ENCODE results near the gene EFNA4. TPM values are rescaled to one million over a fixed set of nuclear protein-coding genes. Genes with fewer than 3 reads are reported as not detected.

Gene EFNA4
- total and polyA plus RNA-seq, 2 of the 4 experiments (the other 2 are of a cell fraction), result 3.8 to 11.8 TPM

DNA sequence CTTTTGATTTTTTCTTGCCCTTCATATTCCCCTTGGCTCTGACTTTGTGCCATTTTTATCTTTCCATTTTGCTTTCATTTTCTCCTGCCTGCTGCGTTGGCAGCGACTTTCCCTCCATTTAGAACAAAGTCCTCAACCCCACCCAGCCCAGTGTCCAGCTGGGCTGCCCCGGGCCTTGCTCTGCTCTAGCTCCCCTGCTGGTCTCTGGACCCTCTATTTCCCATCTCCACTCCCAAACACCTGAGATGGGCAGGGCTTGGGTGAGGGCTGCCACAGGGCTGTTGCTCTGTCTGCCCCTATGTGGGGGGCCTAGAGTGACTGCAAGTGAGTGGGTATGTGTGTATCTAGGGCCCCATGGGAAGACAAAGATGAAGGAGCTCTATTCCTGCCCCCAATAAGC is 19.7 kb upstream of the EFNA4 start:
- Histone ChIP-seq H3K27me3 (ENCODE audit: control insufficient read depth, insufficient read depth, low read length) (peaks cover 19% of the 10 kb centered on the region), H3K4me3 (ENCODE audit: insufficient read depth, low read depth, low read length) (no peak overlapping the region), H3K36me3 (ENCODE audit: control insufficient read depth, insufficient read depth, low read length) (no peaks in the 10 kb centered on the region), H2AK5ac (ENCODE audit: low read depth, low read length) (no peak overlapping the region), H3K14ac (replicated peaks; ENCODE audit: low read depth, low read length) (no peak overlapping the region), H3K9me3 (ENCODE audit: control insufficient read depth, insufficient read depth, low read length) (no peaks in the 10 kb centered on the region), H2BK120ac (ENCODE audit: low read depth, low read length) (no peak overlapping the region), H4K5ac (ENCODE audit: low read depth, low read length) (no peak overlapping the region), H2BK15ac (ENCODE audit: low read depth, low read length) (no peak overlapping the region), H2AK9ac (replicated peaks; ENCODE audit: low read depth, low read length, poor library complexity) (no peak overlapping the region), H4K20me1 (ENCODE audit: insufficient read depth, low read length) (no peaks in the 10 kb centered on the region; the same call in 1 of the 2 replicates), H2BK20ac (ENCODE audit: low read depth, low read length) (no peak overlapping the region), H3K27ac (ENCODE audit: insufficient read depth, low read length) (no peak overlapping the region), H3K9me1 (ENCODE audit: insufficient read depth, low read length) (peaks cover 5% of the 10 kb centered on the region; the same call in 1 of the 2 replicates), H3K4me2 (ENCODE audit: low read depth, low read length) (no peak overlapping the region), H2AFZ (replicated peaks; ENCODE audit: low read length, poor library complexity) (no peak overlapping the region), H3K9ac (ENCODE audit: low read depth, low read length) (no peak overlapping the region), H3K18ac (ENCODE audit: low read depth, low read length) (no peak overlapping the region), H3K79me1 (ENCODE audit: low read depth in 1 of 2, low read length in 2 of 2) (no peaks in the 10 kb centered on the region), H4K8ac (ENCODE audit: low read depth in 2 of 2, low read length in 2 of 2) (no peak overlapping the region), H2BK5ac (ENCODE audit: low read depth, low read length, poor library complexity, severe bottlenecking) (no peak overlapping the region), H3K4ac (ENCODE audit: low read depth, low read length) (no peak overlapping the region), H3K23ac (ENCODE audit: low read depth, low read length) (no peak overlapping the region), H3K56ac (ENCODE audit: extremely low read depth, insufficient read depth, low read length) (no peak overlapping the region), H4K91ac (ENCODE audit: insufficient read depth, low read depth, low read length) (no peak overlapping the region), H3K4me1 (ENCODE audit: control insufficient read depth, insufficient read depth, low read length) (peaks cover 5% of the 10 kb centered on the region)
- DNase-seq (no peak), ATAC-seq (ENCODE audit: low read depth) (no peak)
- dilution Hi-C loops (cut with HindIII; ENCODE audit: low sequenced_read_pairs, unreplicated experiment) (no loop called here), in situ Hi-C loops (cut with MboI; ENCODE audit: low sequenced_read_pairs) (no loop called here), intact Hi-C loops (cut with micrococcal nuclease) (no loop called here)
- CTCF ChIA-PET, result interaction anchor here (1.0 to 2.4 kb wide), 5 partner anchors 16 to 48 kb away, joined by 3 to 12 read pairs (median 7); no protein-coding TSS in a partner anchor
- WGBS, 2 experiments (ENCODE audit: extremely low coverage in 2 of 2, insufficient read length in 1 of 2), result no CpG with 5 or more reads among the region's 3 CpGs
- TF ChIP-seq, protein P1, sequence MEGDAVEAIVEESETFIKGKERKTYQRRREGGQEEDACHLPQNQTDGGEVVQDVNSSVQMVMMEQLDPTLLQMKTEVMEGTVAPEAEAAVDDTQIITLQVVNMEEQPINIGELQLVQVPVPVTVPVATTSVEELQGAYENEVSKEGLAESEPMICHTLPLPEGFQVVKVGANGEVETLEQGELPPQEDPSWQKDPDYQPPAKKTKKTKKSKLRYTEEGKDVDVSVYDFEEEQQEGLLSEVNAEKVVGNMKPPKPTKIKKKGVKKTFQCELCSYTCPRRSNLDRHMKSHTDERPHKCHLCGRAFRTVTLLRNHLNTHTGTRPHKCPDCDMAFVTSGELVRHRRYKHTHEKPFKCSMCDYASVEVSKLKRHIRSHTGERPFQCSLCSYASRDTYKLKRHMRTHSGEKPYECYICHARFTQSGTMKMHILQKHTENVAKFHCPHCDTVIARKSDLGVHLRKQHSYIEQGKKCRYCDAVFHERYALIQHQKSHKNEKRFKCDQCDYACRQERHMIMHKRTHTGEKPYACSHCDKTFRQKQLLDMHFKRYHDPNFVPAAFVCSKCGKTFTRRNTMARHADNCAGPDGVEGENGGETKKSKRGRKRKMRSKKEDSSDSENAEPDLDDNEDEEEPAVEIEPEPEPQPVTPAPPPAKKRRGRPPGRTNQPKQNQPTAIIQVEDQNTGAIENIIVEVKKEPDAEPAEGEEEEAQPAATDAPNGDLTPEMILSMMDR (conservative IDR thresholded peaks at IDR 0.05; ENCODE audit: low read depth, low read length), result no peak
- TF ChIP-seq, protein P2, sequence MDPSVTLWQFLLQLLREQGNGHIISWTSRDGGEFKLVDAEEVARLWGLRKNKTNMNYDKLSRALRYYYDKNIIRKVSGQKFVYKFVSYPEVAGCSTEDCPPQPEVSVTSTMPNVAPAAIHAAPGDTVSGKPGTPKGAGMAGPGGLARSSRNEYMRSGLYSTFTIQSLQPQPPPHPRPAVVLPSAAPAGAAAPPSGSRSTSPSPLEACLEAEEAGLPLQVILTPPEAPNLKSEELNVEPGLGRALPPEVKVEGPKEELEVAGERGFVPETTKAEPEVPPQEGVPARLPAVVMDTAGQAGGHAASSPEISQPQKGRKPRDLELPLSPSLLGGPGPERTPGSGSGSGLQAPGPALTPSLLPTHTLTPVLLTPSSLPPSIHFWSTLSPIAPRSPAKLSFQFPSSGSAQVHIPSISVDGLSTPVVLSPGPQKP (IDR thresholded peaks at IDR 0.05; ENCODE audit: borderline replicate concordance, low read depth, low read length), result no peak
- no peak for TF ChIP-seq CHD1 (IDR thresholded peaks at IDR 0.05; ENCODE audit: low read depth, low read length)
- TF ChIP-seq SMC3 (IDR thresholded peaks at IDR 0.05; ENCODE audit: low read depth, low read length), result no peak
- no peak for TF ChIP-seq MAZ (IDR thresholded peaks at IDR 0.05; ENCODE audit: borderline replicate concordance, low read depth, low read length)
- TF ChIP-seq BHLHE40 (IDR thresholded peaks at IDR 0.05; ENCODE audit: low read depth, low read length), result no peak
- no peak for TF ChIP-seq RCOR1 (IDR thresholded peaks at IDR 0.05; ENCODE audit: insufficient replicate concordance, low read length)
- POLR2A ChIA-PET (ENCODE audit: unreplicated experiment), result no interaction called here
- no TSS peak for BruUV-seq (replicated peaks)
